Mammary epithelial cell (primary cell): Measurements from ENCODE around the gene AOX1.

Source experiments
- CTCF ChIP-seq, 2 donors: IDR thresholded peaks in 1 of 2; conservative IDR thresholded peaks in 1 of 2; 2 replicates each; pipeline ENCODE4 v1.5.1; 2011 to 2012; ENCODE audit warnings: inconsistent platforms in 2 of 2, low read length in 2 of 2, mild to moderate bottlenecking in 2 of 2, control low read depth in 1 of 2, low read depth in 1 of 2; ENCODE audit not compliant: insufficient read depth in 1 of 2; ENCODE audit errors: extremely low read depth in 1 of 2
- EZH2 ChIP-seq: IDR thresholded peaks from 2 replicates; pipeline ENCODE4 v1.6.1; 2012; ENCODE audit warnings: low read length, inconsistent platforms, borderline replicate concordance

GRCh38 chr2:200578778-200579177 lies 7.0 kb upstream of the AOX1 start:
- peak; percentile 56 to 75 for TF ChIP-seq CTCF (conservative IDR thresholded peaks at IDR 0.05 in 1 of 2, IDR thresholded peaks at IDR 0.05 in 1 of 2; ENCODE audit: extremely low read depth in 1 of 2, insufficient read depth in 1 of 2, low read depth in 1 of 2, low read length in 2 of 2)
- TF ChIP-seq EZH2 = no peak
